Measurements from ENCODE around the gene IHH. TPM values are rescaled to one million over a fixed set of nuclear protein-coding genes. Genes with fewer than 3 reads are reported as not detected.
A peak's percentile ranks its signal among the peaks of the same experiment; 100 is the strongest.

The IHH gene
- total RNA-seq, 2 experiments from 2014 or later: not detected

DNA sequence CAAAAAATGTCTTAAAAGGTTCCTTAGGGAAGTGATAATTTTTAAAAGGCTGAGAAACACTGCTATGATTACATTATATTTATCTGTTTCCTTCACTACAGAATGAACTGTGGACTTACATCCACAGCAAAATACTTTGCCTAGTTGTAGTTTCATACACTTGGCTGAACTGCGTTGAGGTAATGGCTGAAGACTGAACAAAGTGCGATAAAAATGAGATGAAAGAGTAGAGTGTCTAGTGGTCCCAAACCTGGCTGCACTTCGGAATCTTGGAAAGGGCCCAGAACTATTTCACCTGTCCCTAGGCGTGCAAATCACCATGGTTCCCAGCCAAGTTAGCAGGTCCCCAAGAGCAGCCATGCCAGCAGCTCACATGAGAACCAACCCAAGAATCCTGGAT, 18.2 kb upstream of the IHH start:
- ChIA-PET POLR2A (no interaction called here), CTCF (interaction anchor here (0.7 to 2.1 kb wide), 7 partner anchors 10 to 76 kb away, joined by 3 to 10 read pairs (median 3); no protein-coding TSS in a partner anchor)
- Mint-ChIP-seq H3K9me3 (no peaks in the 10 kb centered on the region), H3K36me3 (ENCODE audit: low read depth) (peaks cover 19% of the 10 kb centered on the region), H3K27ac (no peak overlapping the region), H3K4me3 (no peak overlapping the region), H3K27me3 (no peaks in the 10 kb centered on the region), H3K4me1 (ENCODE audit: low read depth) (no peaks in the 10 kb centered on the region)
- intact Hi-C loops (cut with micrococcal nuclease): no loop called here
- TF ChIP-seq, protein P1, sequence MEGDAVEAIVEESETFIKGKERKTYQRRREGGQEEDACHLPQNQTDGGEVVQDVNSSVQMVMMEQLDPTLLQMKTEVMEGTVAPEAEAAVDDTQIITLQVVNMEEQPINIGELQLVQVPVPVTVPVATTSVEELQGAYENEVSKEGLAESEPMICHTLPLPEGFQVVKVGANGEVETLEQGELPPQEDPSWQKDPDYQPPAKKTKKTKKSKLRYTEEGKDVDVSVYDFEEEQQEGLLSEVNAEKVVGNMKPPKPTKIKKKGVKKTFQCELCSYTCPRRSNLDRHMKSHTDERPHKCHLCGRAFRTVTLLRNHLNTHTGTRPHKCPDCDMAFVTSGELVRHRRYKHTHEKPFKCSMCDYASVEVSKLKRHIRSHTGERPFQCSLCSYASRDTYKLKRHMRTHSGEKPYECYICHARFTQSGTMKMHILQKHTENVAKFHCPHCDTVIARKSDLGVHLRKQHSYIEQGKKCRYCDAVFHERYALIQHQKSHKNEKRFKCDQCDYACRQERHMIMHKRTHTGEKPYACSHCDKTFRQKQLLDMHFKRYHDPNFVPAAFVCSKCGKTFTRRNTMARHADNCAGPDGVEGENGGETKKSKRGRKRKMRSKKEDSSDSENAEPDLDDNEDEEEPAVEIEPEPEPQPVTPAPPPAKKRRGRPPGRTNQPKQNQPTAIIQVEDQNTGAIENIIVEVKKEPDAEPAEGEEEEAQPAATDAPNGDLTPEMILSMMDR (IDR thresholded peaks at IDR 0.05): no peak
- no peak for DNase-seq
- ATAC-seq: no peak

DNA sequence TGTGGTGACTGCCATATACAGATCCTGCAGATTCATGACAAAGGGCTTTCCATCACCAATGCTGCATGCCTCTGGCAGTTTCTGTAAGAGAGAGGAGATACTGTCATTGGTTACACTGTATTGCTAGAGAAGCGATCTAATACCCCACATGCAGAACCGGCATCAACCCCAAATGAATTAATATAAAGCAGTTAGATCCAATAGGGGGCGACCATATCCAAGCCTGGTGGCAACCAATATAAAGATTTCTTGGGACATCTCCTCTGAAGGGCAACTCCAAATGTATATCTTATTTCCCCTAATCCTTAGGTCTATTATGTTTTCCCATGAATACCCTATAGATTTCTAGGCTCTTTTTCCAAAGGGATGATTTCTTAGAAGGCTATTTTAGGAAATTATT, 17.4 kb upstream of the IHH start:
- intact Hi-C loops (cut with micrococcal nuclease): no loop called here
- H3K4me1 Mint-ChIP-seq (ENCODE audit: low read depth): no peaks in the 10 kb centered on the region
- TF ChIP-seq, protein P1 (IDR thresholded peaks at IDR 0.05): no peak
- DNase-seq: no peak
- H3K27me3 Mint-ChIP-seq: no peaks in the 10 kb centered on the region
- ATAC-seq: no peak
- H3K36me3 Mint-ChIP-seq (ENCODE audit: low read depth): peaks cover 20% of the 10 kb centered on the region
- H3K4me3 Mint-ChIP-seq: no peak overlapping the region
- POLR2A ChIA-PET: no interaction called here
- no peaks in the 10 kb centered on the region for H3K9me3 Mint-ChIP-seq
- CTCF ChIA-PET: interaction anchor here (0.8 to 1.3 kb wide), 5 partner anchors 10 to 76 kb away, joined by 3 to 5 read pairs (median 3); no protein-coding TSS in a partner anchor
- H3K27ac Mint-ChIP-seq: no peak overlapping the region

DNA sequence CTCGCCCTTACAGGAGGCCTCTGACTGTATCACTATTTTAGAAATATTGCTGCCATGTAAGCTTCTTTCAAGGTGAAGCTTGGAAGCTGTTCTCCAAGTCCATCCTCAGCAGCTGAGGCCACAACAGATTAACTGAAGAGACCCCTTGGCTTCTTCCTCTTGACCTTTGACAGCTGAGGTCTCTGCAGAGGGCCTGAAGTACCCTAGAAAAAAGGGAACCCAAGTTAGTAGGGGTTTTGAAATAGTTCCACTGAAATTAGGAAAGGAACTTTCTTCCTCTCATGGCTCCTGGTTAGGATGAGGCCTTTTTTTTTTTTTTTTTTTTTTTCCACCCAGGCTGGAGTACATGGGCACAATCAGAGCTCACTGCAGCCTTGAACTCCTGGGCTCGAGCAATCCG, 15.5 kb upstream of the IHH start:
- H3K27me3 Mint-ChIP-seq: no peaks in the 10 kb centered on the region
- POLR2A ChIA-PET: no interaction called here
- TF ChIP-seq, protein P1 (IDR thresholded peaks at IDR 0.05): no peak
- no peak overlapping the region for H3K27ac Mint-ChIP-seq
- H3K36me3 Mint-ChIP-seq (ENCODE audit: low read depth): peaks cover 20% of the 10 kb centered on the region
- no peak overlapping the region for H3K4me3 Mint-ChIP-seq
- no peaks in the 10 kb centered on the region for H3K9me3 Mint-ChIP-seq
- CTCF ChIA-PET: interaction anchor here (1.0 to 24.1 kb wide), 6 partner anchors 8 to 77 kb away, joined by 3 to 431 read pairs (median 18); no protein-coding TSS in a partner anchor
- intact Hi-C loops (cut with micrococcal nuclease): no loop called here
- DNase-seq: no peak
- no peaks in the 10 kb centered on the region for H3K4me1 Mint-ChIP-seq (ENCODE audit: low read depth)
- ATAC-seq: no peak

DNA sequence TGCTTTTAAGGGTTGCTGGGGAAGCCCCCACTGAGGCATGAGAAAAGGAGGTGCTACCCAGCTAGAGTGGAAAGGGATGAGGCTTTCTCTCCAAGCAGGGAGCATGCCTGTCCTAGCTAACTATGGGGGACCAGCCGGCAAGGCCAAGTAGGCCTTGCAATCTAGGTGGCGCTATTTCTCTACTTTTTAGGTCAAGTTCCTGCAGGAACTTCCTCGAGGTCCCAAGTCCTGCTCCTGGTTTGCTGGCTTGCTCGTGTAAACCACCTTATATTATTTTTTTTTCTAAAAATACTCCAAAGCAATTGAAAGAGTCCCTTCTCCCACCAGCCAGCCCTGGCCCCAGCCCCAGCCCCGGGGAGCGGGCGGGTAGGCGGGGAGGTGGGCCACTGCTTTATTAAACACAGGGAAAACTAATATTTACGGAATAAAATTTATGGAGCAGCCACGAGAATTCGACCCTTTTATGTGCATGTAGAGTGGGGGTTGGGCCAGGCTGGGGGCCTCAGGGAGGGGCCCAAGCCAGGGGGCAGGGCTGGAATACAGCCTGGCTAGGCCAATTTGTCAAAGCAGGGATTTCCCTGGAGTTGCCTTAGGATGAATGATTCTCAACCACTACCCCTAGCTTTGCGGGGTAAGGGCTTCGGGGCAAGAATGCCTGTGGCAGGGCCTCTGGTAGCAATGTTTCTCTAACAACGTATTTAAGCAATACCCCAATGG, 12.8 kb upstream of the IHH start:
- intact Hi-C loops (cut with micrococcal nuclease): loop anchor here (5.0 kb wide), 1 partner anchor 44 kb away; no protein-coding TSS in a partner anchor
- DNase-seq: peak; percentile 43
- Mint-ChIP-seq H3K27ac (no peak overlapping the region), H3K27me3 (no peaks in the 10 kb centered on the region), H3K36me3 (ENCODE audit: low read depth) (peaks cover 21% of the 10 kb centered on the region), H3K4me1 (ENCODE audit: low read depth) (no peaks in the 10 kb centered on the region), H3K4me3 (no peak overlapping the region), H3K9me3 (no peaks in the 10 kb centered on the region)
- no peak for ATAC-seq
- TF ChIP-seq, protein P1 (IDR thresholded peaks at IDR 0.05): peak; percentile 63
- POLR2A ChIA-PET: interaction anchor here (0.7 to 1.5 kb wide), 2 partner anchors 11 to 12 kb away, joined by 3 read pairs; no protein-coding TSS in a partner anchor
- CTCF ChIA-PET: interaction anchor here (0.6 to 24.1 kb wide), 33 partner anchors 9 to 221 kb away, joined by 3 to 431 read pairs (median 4); partner anchors contain the start of gene IHH

DNA sequence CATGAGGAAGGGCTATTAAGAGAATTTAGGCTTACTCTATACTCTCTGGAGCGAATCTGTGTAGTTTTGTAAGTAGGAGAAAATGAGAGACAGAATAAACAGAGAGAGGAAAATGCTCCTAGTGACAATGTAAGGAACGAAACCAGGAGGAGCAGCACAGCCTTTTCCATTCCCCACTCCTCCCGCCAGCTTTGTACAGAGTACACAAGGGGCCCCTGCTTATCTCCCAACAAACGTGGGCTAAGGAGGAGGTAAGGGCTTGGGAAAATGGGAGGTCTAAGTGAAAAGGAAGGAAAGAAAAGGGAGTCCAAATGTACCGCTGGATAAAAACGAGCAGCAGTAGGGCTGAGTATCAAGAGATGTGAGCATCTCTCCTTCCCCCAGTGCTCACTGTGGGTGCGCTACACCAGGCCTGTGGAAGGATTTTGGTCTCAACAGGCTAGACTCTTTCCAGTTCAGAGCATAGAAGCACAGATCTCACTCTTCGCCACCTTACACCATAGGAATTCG, 12.1 kb upstream of the IHH start:
- TF ChIP-seq, protein P1 (IDR thresholded peaks at IDR 0.05): no peak
- intact Hi-C loops (cut with micrococcal nuclease): loop anchor here (5.0 kb wide), 1 partner anchor 45 kb away; no protein-coding TSS in a partner anchor
- peaks cover 21% of the 10 kb centered on the region for H3K36me3 Mint-ChIP-seq (ENCODE audit: low read depth)
- ChIA-PET POLR2A (interaction anchor here (0.7 kb wide), 1 partner anchor 12 kb away, joined by 3 read pairs; no protein-coding TSS in a partner anchor), CTCF (interaction anchor here (0.6 to 24.1 kb wide), 36 partner anchors 8 to 422 kb away, joined by 3 to 431 read pairs (median 4); partner anchors contain the start of gene IHH)
- no peak for DNase-seq
- ATAC-seq: no peak
- H3K4me1 Mint-ChIP-seq (ENCODE audit: low read depth): no peaks in the 10 kb centered on the region
- H3K9me3 Mint-ChIP-seq: no peaks in the 10 kb centered on the region
- H3K27me3 Mint-ChIP-seq: no peaks in the 10 kb centered on the region
- H3K4me3 Mint-ChIP-seq: no peak overlapping the region
- no peak overlapping the region for H3K27ac Mint-ChIP-seq
